ENCODE results near the gene KDM5B. TPM values are rescaled to one million over a fixed set of nuclear protein-coding genes. Genes with fewer than 3 reads are reported as not detected.
"Not testable (repeated sequence)": the region's sequence is repeated elsewhere in the genome, so short reads cannot be mapped to it uniquely, and the experiment has no call there.

Gene KDM5B
- total RNA-seq, 1 experiment from 2014 or later: 71.2 TPM

GRCh38 chr1:202745323-202745888 lies 62.8 kb downstream of the KDM5B start:
- no peaks in the 10 kb centered on the region for H3K27me3 ChIP-seq (replicated peaks; ENCODE audit: insufficient read depth, low read depth, low read length, poor library complexity)
- H3K4me3 ChIP-seq (ENCODE audit: low read depth, low read length, poor library complexity, severe bottlenecking): no peak overlapping the region
- H3K36me3 ChIP-seq (ENCODE audit: insufficient read depth, low read length, poor library complexity, severe bottlenecking): peaks cover 61% of the 10 kb centered on the region
- no peaks in the 10 kb centered on the region for H3K9me3 ChIP-seq (ENCODE audit: low read depth, low read length, poor library complexity, severe bottlenecking)
- POLR2A ChIA-PET (ENCODE audit: low non-redundant PET): no interaction called here
- no peak for DNase-seq (ENCODE audit: low spot score)
- TF ChIP-seq EZH2 (IDR thresholded peaks at IDR 0.05; ENCODE audit: borderline replicate concordance, low read depth, low read length, poor library complexity, severe bottlenecking): no peak
- no peak for TF ChIP-seq CTCF (conservative IDR thresholded peaks at IDR 0.05; ENCODE audit: low read depth, low read length)
- BruUV-seq (replicated peaks): no TSS peak
- CTCF ChIA-PET: no interaction called here
- intact Hi-C loops (cut with micrococcal nuclease; ENCODE audit: unreplicated experiment): no loop called here
- no peak overlapping the region for H3K27ac ChIP-seq (ENCODE audit: low read depth, low read length, poor library complexity, severe bottlenecking)
- no peaks in the 10 kb centered on the region for H3K4me1 ChIP-seq (ENCODE audit: insufficient read depth, low read length, poor library complexity, severe bottlenecking)

- H3K27ac ChIP-seq (ENCODE audit: low read depth, low read length, poor library complexity, severe bottlenecking); H3K4me1 ChIP-seq (ENCODE audit: insufficient read depth, low read length, poor library complexity, severe bottlenecking); CTCF ChIA-PET; H3K9me3 ChIP-seq (ENCODE audit: low read depth, low read length, poor library complexity, severe bottlenecking); intact Hi-C loops (cut with micrococcal nuclease; ENCODE audit: unreplicated experiment); H3K27me3 ChIP-seq (replicated peaks; ENCODE audit: insufficient read depth, low read depth, low read length, poor library complexity); DNase-seq (ENCODE audit: low spot score); BruUV-seq (replicated peaks); H3K4me3 ChIP-seq (ENCODE audit: low read depth, low read length, poor library complexity, severe bottlenecking); POLR2A ChIA-PET (ENCODE audit: low non-redundant PET): not testable (repeated sequence)
- H3K36me3 ChIP-seq (ENCODE audit: insufficient read depth, low read length, poor library complexity, severe bottlenecking): peaks cover 60% of the 10 kb centered on the region
These were observed 63.5 kb downstream of the KDM5B start for GRCh38 chr1:202744770-202745169.

- intact Hi-C loops (cut with micrococcal nuclease; ENCODE audit: unreplicated experiment): no loop called here
- no peak overlapping the region for H3K4me3 ChIP-seq (ENCODE audit: low read depth, low read length, poor library complexity, severe bottlenecking)
- BruUV-seq (replicated peaks): no TSS peak
- no peak overlapping the region for H3K27ac ChIP-seq (ENCODE audit: low read depth, low read length, poor library complexity, severe bottlenecking)
- no peak for DNase-seq (ENCODE audit: low spot score)
- ChIA-PET POLR2A (ENCODE audit: low non-redundant PET) (no interaction called here), CTCF (no interaction called here)
- TF ChIP-seq CTCF (conservative IDR thresholded peaks at IDR 0.05; ENCODE audit: low read depth, low read length): no peak
- no peak for TF ChIP-seq EZH2 (IDR thresholded peaks at IDR 0.05; ENCODE audit: borderline replicate concordance, low read depth, low read length, poor library complexity, severe bottlenecking)
- no peaks in the 10 kb centered on the region for H3K27me3 ChIP-seq (replicated peaks; ENCODE audit: insufficient read depth, low read depth, low read length, poor library complexity)
- H3K36me3 ChIP-seq (ENCODE audit: insufficient read depth, low read length, poor library complexity, severe bottlenecking): peaks cover 46% of the 10 kb centered on the region
- no peaks in the 10 kb centered on the region for H3K4me1 ChIP-seq (ENCODE audit: insufficient read depth, low read length, poor library complexity, severe bottlenecking)
- H3K9me3 ChIP-seq (ENCODE audit: low read depth, low read length, poor library complexity, severe bottlenecking): no peaks in the 10 kb centered on the region
These were observed 65.7 kb downstream of the KDM5B start for GRCh38 chr1:202742496-202742895.

GRCh38 chr1:202733251-202733650 lies 75.0 kb downstream of the KDM5B start:
- POLR2A ChIA-PET (ENCODE audit: low non-redundant PET): no interaction called here
- H3K4me1 ChIP-seq (ENCODE audit: insufficient read depth, low read length, poor library complexity, severe bottlenecking): no peaks in the 10 kb centered on the region
- no peaks in the 10 kb centered on the region for H3K9me3 ChIP-seq (ENCODE audit: low read depth, low read length, poor library complexity, severe bottlenecking)
- TF ChIP-seq CTCF (conservative IDR thresholded peaks at IDR 0.05; ENCODE audit: low read depth, low read length): no peak
- no peak for TF ChIP-seq EZH2 (IDR thresholded peaks at IDR 0.05; ENCODE audit: borderline replicate concordance, low read depth, low read length, poor library complexity, severe bottlenecking)
- peaks cover 90% of the 10 kb centered on the region for H3K36me3 ChIP-seq (ENCODE audit: insufficient read depth, low read length, poor library complexity, severe bottlenecking)
- H3K4me3 ChIP-seq (ENCODE audit: low read depth, low read length, poor library complexity, severe bottlenecking): no peak overlapping the region
- CTCF ChIA-PET: no interaction called here
- BruUV-seq (replicated peaks): no TSS peak
- no peak for DNase-seq (ENCODE audit: low spot score)
- H3K27ac ChIP-seq (ENCODE audit: low read depth, low read length, poor library complexity, severe bottlenecking): no peak overlapping the region
- H3K27me3 ChIP-seq (replicated peaks; ENCODE audit: insufficient read depth, low read depth, low read length, poor library complexity): no peaks in the 10 kb centered on the region
- intact Hi-C loops (cut with micrococcal nuclease; ENCODE audit: unreplicated experiment): no loop called here
